NCI-H2227 (cell line): ENCODE data around the gene MTIF3.
A peak's percentile ranks its signal among the peaks of the same experiment; 100 is the strongest.

Source experiments
- DNase-seq: peaks from one replicate; lab custom pipeline; 2025; ENCODE audit not compliant: unreplicated experiment; lab: John Stamatoyannopoulos, UW

The MTIF3 gene, protein sequence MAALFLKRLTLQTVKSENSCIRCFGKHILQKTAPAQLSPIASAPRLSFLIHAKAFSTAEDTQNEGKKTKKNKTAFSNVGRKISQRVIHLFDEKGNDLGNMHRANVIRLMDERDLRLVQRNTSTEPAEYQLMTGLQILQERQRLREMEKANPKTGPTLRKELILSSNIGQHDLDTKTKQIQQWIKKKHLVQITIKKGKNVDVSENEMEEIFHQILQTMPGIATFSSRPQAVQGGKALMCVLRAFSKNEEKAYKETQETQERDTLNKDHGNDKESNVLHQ

DNA sequence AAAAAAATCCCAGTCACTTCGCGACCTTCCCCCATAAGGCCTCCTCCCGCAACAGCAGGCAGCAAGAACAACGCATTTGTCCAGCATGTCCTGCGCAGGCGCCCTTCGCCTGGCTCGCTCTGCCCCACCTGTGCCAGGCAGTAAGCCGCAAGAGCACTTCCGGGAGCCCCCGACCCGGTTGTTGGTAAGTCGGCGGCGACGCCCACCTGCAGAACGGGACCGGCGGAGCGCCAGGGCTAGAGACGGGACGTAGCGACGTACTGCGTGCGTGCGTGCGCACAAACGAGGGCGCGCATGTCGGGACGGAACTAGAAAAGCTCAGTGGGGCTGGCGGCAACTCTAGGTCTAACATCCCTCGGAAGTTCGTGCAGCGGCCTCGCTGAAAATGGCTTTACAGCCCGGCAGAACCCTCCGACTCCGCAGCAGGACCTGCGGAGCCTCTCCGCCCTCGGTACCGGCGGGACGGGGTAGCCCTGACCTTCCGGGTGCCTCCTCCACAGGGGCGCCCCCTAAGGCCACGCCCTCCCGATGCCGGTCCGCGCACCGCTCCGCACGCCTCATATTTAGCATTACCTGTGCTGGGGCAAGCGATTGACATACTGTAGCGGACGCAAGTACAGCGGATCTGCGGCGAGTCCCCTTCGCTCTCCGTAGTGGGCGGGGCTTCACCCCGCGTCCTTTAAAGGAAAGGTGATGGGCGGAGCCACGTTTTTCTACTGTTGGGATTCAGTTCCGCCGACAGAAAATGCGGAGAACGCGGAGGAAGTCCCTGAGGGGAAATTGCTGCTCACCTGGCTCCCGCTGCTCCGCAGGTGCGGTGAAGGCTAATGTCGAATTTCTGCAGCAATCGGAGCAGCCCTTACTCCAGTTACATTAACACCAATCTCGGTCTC is at the start of gene MTIF3:
MTIF3 (minus strand) TSS at position 629 of the 893 bp plus-strand sequence. CDS start 10,116 bp downstream, outside the sequence.
- DNase-seq, result peak; percentile 97

DNA sequence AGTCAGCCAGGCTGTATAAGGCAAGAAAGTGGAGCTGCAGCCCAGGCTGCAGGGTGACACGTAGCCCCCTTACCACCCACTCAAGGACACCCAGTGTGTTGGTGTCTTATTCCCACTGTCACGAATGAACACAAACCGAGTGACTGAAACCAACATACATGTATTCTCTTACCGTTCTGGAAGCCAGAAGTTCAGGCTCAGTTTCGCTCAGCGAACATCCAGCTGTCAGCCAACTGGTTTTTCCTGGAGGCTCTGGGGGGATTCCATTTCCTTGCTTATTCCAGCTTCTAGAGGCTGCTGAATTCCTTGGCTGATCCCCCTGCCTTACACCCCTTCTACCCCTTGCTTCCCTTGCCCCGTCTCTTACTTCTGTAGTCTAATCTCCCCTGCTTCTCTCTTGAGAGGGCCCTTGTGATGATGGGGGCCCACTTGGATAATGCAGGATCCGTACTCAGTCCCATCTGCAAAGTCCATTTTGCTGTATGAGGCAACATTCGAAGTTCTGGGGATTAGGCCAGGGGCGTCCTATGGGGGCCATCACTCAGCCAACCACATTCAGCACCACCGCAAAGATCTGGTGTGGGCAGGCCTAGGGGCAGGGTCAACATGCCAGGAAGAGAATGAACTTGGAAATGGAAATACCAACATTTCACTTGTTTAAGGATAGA is 47.3 kb upstream of the MTIF3 start:
- no peak for DNase-seq

DNA sequence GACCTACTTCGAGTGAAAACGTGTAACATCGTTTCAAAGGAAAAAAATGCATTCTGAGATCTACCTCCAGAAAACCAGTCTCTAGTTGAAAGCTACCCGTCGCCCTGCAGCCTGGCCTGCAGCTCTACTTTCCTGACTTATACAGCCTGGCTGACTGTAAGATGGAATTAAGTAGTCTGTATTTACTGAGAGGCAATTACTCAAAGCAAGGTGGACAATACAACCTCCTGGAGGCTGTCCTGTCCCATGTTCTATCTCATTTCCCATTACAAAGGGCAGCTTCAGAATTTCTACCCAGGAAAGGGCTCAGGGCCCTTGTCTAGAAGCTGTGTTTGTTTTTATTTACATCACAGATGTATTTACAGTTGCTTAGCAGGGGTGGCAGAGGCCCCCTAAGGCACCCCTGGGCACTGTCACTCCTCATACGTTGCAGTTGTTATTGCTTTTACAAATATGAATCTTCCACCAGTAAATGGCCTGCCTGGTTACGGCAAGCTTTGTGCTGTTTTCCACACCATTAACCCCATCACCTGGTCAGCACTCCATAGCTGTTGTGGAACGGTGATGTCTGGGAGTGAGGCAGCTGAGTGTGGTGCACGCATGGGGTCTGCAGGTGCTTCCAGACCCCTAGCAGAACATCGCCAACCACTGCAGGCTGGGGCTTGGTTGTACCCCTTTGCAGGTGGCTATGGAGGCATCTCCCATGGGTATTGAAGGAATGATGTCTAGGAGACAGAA is 46.3 kb upstream of the MTIF3 start:
- peak; percentile 41 for DNase-seq

DNA sequence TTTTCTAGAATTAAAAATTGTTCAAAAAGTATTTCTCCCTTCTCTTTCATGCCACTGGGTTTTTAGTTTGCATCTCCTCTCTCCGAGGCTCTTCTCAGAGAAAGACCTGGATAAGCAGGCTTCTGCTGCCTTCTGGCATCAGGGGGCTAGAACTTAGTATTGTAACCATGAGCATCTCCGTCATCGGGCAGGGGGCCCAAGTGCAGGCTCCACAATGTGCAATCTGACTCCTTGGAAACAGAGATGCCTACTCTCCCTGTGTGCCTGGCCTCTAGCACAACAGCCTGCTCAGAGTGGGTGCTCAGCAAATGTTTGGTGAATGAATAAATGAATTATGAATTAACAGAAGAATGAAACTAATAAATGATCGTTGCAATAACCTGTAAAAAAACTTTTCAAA is 45.6 kb upstream of the MTIF3 start:
- no peak for DNase-seq

DNA sequence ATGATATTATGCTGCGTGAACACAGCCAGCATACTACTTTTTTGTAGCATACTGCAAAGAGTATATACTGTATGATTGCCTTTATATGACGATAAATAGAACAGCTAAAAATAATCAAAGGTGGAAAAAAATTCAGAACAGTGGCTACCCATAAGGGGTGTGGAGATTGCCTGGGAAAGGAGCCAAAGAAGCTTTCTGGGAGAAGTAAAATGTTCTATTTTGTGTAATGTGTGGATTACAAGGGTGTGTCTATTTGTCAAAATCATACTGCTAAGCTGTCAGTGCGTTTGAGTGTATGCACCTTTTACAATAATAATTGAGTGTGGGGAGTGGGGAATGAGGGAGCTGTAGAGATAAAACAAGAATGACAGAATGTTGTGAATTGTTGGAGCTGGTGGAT is 45.2 kb upstream of the MTIF3 start:
- DNase-seq, result peak; percentile 11

DNA sequence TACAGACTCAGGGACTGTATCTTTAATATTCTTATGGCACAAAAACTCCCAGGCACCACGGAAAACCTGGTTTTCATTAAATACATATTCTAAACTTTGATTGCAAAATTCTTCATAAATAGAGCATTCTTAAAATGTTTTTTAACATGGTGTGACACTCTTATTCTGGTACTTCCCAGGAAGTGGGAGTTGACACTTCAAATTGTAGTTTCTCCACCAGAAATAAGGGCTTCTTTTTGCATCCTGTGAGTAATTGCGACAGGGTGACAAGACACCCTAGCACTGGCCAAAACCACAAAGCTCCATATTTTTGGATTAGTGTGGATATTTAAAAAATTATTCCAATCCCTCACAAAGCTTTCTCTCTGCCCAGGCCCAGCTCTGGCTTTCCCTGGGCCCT is 43.6 kb upstream of the MTIF3 start:
- no peak for DNase-seq

DNA sequence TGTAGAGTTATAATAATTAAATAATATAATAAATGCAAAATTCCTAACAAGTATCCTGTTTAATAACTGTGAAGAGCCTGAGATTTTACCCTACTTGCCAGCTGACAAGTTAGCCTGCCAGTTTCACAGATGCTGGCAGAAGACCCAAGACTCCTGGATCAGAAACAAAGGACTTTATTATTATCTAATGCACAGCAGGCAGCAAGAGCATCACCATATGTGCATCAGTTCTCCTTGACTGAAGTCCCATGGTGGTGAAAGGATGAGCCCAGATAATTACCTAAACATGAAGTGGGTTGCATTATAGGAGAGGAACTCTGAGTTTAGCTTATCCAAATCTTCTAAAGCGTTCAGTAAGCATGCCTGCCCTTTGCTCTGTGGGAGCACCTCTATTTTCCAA is 39.1 kb upstream of the MTIF3 start:
- no peak for DNase-seq

DNA sequence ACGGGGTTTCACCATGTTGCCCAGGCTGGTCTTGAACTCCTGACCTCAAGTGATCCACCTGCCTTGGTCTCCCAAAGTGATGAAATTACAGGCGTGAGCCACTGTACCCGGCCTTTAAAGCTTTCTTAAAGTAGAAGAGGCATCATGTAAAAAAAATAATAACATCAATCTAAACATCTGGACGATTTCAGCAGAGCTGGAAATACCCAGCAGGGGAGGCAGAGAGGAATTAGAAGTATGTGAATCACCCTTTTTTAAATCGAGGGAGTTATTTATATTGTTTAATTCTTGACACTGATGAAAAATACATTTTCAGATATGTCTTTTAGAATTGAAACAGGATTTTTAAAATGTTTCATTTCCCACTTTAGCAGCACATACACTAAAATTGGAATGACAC is 37.4 kb upstream of the MTIF3 start:
- no peak for DNase-seq

DNA sequence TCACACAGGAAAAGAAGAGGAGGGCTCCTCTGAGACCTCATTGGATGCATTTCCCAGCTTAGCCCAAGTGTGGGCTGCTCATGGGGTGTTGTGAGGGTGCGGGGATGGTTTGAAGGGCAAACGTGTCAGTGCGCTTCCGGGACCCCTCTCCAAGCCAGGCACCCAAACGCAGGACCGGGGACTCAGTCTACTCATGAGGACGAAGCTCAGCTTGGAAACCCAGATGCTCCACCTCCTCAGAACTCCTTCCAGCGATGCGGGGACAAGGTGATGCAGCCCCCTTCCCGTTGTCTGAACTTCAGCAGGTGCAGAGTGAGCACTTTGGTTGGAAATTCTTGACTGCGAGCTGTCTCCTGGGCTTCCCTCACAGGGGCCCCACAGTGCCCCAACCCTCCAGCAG is 33.1 kb upstream of the MTIF3 start:
- DNase-seq, result no peak

DNA sequence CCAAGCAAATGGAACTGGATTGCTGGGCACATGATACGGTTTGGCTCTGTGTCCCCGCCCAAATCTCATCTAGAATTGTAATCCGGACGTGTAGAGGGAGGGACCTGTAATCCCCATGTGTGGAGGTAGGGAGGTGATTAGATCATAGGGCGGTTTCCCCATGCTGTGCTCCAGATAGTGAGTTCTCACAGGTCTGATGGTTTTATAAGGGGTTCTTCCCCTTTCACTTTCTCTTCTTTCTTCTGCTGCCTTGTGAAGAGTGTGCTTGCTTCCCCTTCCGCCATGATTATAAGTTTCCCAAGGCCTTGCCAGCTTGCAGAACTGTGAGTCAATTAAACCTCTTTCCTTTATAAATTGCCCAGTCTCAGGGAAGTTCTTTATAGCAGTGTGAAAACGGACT is 32.6 kb upstream of the MTIF3 start:
- no peak for DNase-seq

DNA sequence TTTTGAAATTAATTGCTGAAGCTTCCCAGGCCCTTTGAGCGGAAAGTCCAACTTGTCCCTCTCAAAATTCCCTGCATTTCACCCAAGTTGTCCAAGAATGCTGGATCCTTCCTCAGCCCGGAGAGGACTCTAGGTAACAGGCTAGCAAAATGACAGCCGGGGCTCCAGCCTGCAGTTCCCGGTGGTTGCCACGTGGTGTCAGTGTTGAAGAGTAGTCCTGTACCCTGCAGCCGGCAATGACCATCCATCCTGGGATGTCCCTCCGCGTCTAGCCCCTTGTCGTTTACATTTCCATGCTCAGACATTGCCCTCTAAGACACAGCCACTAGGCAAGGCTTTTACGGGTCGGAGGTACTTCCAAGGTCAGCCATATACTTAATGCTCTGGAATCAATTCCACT is 31.4 kb upstream of the MTIF3 start:
- DNase-seq, result no peak

DNA sequence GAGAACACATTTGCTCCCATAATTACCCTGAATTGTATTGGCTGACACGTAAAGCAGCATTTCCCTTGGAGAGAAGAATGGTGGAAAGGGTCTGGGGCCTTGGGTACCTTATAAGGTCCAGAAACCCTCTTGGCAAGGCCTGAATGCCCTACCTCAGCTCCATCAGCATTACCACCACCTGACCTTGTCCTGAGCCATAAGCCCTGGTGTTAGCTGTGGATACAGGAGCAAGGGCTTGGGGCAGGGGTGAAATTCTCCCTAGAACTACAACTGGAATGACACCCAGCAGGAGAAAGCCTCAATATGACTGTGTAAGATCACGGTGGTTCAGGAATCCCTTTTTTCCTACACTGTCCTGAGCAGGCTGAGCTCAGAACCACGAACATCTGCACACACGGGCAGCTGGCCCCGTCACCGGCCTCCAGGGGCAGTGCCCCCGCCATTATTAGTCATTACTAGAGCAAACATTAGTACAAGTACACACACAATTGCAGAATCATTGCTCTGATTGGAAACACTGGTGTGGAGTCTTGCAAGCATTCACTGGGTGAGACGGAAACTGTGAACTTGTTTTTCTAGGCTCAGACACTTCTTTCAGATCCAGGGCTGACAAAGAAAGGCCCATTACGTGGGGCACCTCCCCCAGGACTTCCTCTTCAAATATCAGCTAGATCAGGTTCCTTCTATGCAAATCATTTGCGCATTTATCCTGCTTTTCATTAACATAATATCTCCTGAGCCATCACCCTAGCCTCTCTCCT is 26.8 kb upstream of the MTIF3 start:
- peak; percentile 27 for DNase-seq

DNA sequence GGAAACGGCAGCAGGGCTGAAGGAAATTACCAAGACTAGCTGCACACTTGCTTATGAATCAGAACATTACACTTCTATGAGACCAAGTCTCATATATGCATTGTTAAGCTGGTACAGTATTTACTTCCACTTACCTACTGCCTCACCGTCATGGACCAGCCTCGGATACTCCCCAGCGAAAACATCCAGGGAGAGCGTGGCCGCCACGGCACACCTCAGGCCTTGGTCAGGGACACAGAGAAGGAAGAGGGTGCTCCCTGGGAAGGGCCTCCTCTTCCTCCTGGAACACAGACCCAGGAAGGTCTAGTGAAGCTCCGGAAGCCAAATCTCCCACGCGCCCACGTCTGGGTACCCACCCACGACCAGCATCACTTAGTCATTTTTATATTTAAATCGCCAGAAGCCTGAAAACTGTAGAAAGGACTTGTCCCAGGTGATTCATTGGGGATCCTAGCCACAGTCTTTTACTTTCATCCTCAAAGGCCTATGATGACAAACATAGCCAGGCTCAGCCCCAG is 24.4 kb upstream of the MTIF3 start:
- DNase-seq, result no peak

DNA sequence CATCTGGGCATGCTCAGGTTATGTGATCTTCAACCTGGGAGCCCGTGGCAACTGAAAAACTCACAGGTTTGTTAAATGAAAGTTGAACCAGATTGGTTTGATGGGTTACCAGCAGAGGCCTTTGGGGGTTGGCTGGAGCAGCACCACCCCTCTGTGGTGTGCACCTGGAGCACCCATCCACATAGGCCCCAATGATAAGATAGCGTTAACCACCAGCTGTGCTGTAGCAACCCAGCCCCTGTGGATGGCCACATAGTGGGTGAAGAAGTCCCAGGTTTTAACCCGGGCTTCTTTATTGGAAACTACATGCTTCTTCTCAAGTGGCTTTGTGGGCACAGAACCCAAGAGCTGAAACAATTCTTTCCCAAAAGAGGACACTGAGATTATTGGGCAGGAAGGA is 22.6 kb upstream of the MTIF3 start:
- DNase-seq, result no peak

DNA sequence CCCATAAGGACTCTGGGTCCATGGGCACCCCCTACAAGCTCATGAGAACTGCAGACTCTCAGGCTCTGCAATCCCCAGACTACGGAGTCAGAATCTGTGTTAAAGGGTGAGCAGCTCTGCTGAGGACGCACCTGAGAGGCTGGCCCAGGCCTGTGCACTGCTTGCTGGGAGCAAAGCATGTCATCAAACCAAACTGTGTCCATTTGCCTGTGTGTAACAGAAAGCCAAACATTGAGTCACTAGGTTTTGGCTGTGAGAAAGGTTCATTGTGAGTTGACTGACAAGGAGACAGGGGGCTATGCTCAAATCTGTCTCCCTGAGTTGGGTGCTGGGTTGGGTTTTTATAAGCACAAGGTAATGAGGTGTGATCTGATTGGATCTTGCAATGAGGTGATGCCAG is 22.1 kb upstream of the MTIF3 start:
- no peak for DNase-seq

DNA sequence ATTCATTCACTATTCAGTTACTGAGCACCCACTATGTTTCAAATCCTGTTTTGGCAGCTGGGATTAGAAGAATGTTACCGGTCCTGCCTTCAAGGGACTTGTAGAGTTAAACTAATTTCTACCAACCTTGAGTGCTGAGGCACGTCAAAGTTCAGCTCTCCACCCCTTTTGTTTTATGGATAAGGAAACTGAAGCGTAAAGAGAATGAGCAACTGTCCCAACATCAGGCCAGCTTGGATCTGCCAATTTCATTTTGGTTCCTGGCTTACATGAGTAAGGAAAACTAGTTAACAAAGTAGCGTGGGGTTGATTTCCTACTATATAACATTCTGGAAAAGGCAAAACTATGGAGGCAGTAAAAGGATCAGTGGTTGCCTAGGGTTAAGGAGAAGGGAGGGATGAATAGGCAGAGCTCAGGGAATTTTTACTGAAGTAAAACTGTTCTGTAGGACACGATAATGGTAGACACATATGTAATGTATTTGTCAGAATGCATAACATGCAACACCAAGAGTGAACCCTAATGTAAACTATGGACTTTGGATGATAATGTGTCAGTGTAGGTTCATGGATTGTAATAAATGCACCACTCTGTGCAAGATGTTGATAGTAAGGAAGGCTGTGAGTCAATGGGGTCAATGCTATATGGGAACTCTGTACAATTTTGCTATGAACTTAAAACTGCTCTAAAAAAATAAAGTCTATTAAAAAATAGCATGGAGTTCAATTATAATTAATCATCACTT is 19.9 kb upstream of the MTIF3 start:
- DNase-seq, result no peak

DNA sequence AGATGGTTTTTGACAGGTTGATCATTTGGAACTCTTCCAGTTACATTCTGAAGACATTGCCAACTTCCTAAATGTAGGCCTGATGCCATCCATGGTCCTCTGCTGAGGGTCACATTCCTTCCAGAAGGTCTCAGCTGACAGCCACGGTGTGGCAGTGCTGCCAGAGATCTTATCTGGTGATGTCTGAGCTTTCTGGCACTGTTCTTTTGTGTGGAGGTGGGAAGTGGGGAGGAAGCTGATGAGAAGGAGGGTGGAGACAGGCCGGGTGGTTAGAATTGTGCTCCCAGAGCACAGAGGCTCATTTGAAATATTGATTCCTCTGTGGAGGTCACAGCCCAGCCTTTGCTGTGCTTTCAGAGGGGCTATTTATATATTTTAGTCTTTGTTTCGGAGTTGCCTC is 16.1 kb upstream of the MTIF3 start:
- DNase-seq, result peak; percentile 30

DNA sequence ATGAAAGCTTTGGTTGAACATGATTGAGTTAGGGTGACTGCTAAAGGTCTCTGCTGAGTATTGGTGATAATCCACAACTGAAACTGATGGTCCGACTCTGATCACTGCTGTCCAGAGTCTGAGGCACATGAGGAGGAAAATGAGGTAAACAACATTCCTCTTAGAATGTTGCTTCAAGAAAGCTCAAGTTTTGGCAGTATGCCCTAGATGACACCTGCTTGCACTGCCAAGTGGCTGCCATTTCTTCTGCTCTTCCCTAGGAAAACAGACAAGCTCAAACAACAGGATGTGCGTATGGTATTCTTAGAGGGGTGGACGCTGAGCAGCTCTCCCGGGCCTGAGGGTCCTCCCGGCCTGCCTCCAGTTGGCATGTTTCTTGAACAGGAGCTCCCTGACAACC is 15.2 kb upstream of the MTIF3 start:
- DNase-seq, result no peak

DNA sequence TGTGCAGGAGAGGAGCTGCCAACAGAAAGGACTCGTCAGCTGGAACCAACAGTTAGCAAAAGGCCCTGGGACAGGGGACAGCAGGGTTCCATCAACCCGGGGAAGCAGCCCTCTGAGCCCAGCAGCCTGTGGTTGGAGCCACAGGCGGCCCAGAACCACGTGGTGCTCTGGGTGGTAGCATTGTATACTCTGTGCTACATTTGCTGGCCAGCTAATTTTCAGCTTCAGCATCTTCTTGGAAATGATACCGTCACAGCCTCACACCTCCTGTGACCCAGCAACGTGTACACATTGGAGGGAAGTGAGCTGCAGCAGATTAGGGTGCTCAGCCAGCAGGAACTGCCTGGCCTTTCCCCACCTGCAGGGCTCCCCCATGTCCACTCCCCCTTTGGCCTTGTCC is 13.1 kb upstream of the MTIF3 start:
- no peak for DNase-seq
